Type B pancreatic cell (in vitro differentiated cells): Measurements from ENCODE around the gene TRPM3. TPM values are rescaled to one million over a fixed set of nuclear protein-coding genes. Genes with fewer than 3 reads are reported as not detected.

Source experiments
- DNase-seq: peaks from one replicate; pipeline ENCODE4 v3.0.0; 2021; ENCODE audit warnings: mixed read lengths; ENCODE audit not compliant: unreplicated experiment; ENCODE audit errors: extremely low spot score
- H3K27ac Mint-ChIP-seq: 2 replicates; pipeline ENCODE4 v1.8.0; 2021; ENCODE audit warnings: mild to moderate bottlenecking, mixed read lengths
- H3K27me3 Mint-ChIP-seq: 2 replicates; pipeline ENCODE4 v1.8.0; 2021; ENCODE audit warnings: mixed read lengths
- H3K36me3 Mint-ChIP-seq: 2 replicates; pipeline ENCODE4 v1.8.0; 2021; ENCODE audit warnings: mixed read lengths
- H3K4me1 Mint-ChIP-seq: one replicate; pipeline ENCODE4 v1.8.0; 2021; ENCODE audit warnings: mixed read lengths; ENCODE audit not compliant: unreplicated experiment
- H3K4me3 Mint-ChIP-seq: 2 replicates; pipeline ENCODE4 v1.8.0; 2021; ENCODE audit warnings: mild to moderate bottlenecking, mixed read lengths
- H3K9me3 Mint-ChIP-seq: 2 replicates; pipeline ENCODE4 v1.8.0; 2021; ENCODE audit warnings: mixed read lengths
- total RNA-seq: library from RNA; stranded (reverse); gene quantifications from 2 replicates; pipeline ENCODE4 v1.2.1, GENCODE V29; 2021; ENCODE audit warnings: low replicate concordance
- TF ChIP-seq, protein P1 (sequence below): fragments of 200-600 bp; sonication (generic); conservative IDR thresholded peaks from 2 replicates; pipeline ENCODE4 v1.5.0; 2021; ENCODE audit warnings: antibody characterized with exemption, mild to moderate bottlenecking

Gene TRPM3
- total RNA-seq, 1 donor from 2014 or later = 17.0 TPM

DNA sequence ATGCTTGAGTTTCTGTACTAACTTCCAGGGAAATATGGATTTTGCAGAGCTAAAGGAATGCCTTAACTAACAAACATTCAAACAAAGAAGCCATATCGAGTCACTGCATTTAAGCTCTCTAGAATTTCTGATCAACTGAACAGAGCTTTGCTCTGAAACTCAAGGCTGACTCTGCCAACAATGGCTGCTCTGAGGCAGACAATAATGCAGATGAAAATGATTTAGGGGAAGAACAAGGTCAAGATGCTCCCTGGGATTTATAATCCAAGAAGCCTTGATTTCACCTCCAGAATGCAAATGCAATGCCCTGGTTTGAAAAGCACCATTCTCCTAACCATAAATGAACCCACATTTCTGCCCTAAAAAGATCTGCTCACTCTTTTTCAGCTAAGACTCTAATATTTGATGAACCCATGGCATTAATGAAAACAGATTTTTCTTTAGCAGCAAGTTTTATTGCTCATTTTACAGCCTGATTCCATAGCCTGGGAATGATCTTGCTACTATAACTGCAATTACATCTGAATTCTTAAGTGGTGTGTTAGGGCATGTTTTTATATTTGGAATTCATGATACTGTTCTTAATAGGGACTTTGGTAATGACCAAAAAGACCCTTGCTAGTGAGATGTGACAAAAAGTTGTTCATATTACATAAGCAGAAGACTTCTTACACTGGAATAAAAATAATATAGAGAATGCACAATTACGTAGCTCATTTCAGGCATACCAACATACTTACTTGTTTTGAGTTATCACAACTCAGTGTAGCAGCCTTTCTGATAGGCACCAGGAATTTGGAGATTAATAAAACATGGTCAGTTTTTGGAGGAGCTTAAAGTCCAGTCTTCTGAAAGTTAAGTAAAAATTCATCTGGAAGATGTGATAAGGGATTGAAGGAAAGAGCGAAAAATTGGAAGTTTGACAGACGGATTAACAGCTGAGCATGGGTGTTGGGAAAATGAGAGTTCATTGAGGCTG lies 169.4 kb downstream of the TRPM3 start:
- Mint-ChIP-seq H3K4me1 (peaks cover 7% of the 10 kb centered on the region), H3K4me3 (no peak overlapping the region), H3K27ac (no peak overlapping the region), H3K36me3 (no peaks in the 10 kb centered on the region), H3K9me3 (no peaks in the 10 kb centered on the region), H3K27me3 (no peaks in the 10 kb centered on the region)
- DNase-seq = no peak
- TF ChIP-seq, protein P1, sequence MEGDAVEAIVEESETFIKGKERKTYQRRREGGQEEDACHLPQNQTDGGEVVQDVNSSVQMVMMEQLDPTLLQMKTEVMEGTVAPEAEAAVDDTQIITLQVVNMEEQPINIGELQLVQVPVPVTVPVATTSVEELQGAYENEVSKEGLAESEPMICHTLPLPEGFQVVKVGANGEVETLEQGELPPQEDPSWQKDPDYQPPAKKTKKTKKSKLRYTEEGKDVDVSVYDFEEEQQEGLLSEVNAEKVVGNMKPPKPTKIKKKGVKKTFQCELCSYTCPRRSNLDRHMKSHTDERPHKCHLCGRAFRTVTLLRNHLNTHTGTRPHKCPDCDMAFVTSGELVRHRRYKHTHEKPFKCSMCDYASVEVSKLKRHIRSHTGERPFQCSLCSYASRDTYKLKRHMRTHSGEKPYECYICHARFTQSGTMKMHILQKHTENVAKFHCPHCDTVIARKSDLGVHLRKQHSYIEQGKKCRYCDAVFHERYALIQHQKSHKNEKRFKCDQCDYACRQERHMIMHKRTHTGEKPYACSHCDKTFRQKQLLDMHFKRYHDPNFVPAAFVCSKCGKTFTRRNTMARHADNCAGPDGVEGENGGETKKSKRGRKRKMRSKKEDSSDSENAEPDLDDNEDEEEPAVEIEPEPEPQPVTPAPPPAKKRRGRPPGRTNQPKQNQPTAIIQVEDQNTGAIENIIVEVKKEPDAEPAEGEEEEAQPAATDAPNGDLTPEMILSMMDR = no peak

DNA sequence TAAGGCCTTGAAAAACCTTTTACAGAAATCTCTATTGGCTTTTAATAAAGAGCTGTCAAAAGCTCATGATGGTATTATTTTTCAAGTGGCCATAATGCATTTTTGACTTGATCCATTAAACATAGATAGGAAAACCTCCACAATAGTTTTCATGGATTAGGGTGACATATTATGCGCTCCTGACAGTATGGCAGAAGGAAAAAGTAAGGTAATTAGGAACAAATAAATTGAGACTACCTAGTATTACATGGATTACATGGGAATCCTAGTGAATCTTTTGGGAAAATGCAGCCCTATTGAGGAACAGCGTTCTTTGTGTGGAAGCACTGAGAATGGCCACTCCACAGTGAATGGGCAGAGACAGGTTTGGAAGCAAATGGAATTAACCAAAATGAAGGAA lies 171.2 kb downstream of the TRPM3 start:
- Mint-ChIP-seq H3K27ac (no peak overlapping the region), H3K4me3 (no peak overlapping the region), H3K36me3 (no peaks in the 10 kb centered on the region), H3K4me1 (peaks cover 7% of the 10 kb centered on the region), H3K9me3 (no peaks in the 10 kb centered on the region), H3K27me3 (no peaks in the 10 kb centered on the region)
- DNase-seq = no peak
- TF ChIP-seq, protein P1 = no peak

DNA sequence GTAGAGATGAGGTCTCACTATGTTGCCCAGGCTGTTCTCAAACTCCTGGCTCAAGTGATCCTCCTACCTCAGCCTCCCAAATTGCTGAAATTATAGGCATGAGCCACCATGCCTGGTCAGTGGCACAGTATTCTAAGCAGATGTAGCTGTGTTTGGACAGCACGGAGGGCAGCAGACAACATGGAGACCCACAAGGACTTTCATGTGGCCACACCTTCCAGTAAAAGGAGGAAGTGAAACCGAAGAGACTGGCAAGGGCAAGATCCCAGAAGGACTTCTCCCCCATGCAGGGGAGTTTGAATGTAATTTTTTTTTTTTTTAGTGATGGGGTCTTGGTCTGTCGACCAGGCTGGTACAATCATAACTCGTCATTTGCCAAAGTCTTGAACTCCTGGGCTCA lies 172.2 kb downstream of the TRPM3 start:
- no peaks in the 10 kb centered on the region for H3K36me3 Mint-ChIP-seq
- H3K9me3 Mint-ChIP-seq = no peaks in the 10 kb centered on the region
- H3K4me3 Mint-ChIP-seq = no peak overlapping the region
- TF ChIP-seq, protein P1 = no peak
- no peak overlapping the region for H3K27ac Mint-ChIP-seq
- H3K4me1 Mint-ChIP-seq = peaks cover 4% of the 10 kb centered on the region
- no peaks in the 10 kb centered on the region for H3K27me3 Mint-ChIP-seq
- DNase-seq = no peak

DNA sequence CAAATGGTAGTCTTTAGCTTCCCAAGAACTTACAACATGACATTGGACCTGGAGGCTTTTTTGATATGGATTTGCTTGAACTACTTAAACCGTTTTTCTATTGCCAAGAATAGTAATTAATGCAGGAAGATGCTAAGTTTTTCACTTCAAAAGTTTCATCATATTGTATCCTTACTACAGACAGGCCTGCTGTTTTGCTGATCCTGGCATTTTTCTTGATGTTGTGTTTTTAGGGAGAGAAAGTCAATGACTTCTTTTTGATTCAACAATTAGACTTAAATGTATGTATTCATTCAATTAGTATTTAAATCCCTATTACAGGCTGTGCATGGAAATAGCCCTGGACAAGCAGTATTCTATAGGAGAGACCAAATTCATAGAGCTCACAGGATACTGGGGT lies 172.7 kb downstream of the TRPM3 start:
- TF ChIP-seq, protein P1 = no peak
- no peak overlapping the region for H3K27ac Mint-ChIP-seq
- no peaks in the 10 kb centered on the region for H3K36me3 Mint-ChIP-seq

DNA sequence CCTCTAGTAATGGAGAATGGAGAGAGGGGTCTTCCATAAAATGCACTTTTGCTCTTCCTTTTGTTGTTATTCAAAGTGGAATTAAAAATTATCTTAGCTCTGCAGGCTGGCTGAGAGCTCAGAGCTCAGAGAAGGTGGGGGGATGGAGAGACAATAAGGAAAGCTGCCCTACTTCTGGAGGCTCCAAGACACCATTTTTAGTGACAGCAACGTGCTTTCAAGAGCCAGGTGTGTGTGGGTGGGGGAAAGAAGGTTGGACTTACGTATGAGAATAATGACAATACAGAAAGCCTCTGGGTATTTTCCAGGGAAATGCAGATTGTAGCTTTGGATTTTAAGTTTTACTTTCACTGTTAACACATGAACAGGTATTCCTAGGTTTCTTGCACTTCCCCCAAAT lies 173.9 kb downstream of the TRPM3 start:
- TF ChIP-seq, protein P1 = no peak
- H3K36me3 Mint-ChIP-seq = no peaks in the 10 kb centered on the region
- H3K27me3 Mint-ChIP-seq = no peaks in the 10 kb centered on the region
- no peaks in the 10 kb centered on the region for H3K9me3 Mint-ChIP-seq
- H3K4me1 Mint-ChIP-seq = peaks cover 4% of the 10 kb centered on the region
- DNase-seq = no peak
- peak overlapping the region; percentile 1 for H3K4me3 Mint-ChIP-seq
- no peak overlapping the region for H3K27ac Mint-ChIP-seq

More for the DNA sequence above, 172.7 kb downstream of the TRPM3 start:
- Mint-ChIP-seq H3K4me1 (peaks cover 4% of the 10 kb centered on the region), H3K4me3 (no peak overlapping the region), H3K27me3 (no peaks in the 10 kb centered on the region), H3K9me3 (no peaks in the 10 kb centered on the region)
- no peak for DNase-seq
